DMS79 (cell line): ENCODE results near the gene PLCH1.

Experiments used
- DNase-seq: peaks from one replicate; lab custom pipeline; 2025; lab: John Stamatoyannopoulos, UW

Gene PLCH1

GRCh38 chr3:155457591-155457990, 287.3 kb downstream of the PLCH1 start:
- DNase-seq: no peak

DNA sequence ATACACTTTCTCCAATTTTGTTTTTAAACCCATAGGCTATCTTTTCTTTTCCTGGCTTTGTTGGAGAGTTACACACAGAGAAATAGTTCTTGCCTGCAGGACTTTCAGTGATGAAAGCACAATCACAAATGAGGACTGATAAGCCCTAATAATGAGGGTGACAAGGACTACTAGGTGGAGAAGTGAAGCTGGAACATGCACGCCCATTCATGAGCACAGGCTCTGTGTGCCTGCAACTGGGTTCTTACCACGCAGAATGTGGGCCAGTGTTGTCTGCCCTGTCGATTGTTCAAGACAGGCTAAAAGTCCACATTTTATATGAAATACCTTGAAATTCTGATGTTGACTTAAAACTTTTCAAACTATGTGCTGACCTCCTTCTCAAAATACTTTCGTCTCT, 289.1 kb downstream of the PLCH1 start:
- no peak for DNase-seq

DNA sequence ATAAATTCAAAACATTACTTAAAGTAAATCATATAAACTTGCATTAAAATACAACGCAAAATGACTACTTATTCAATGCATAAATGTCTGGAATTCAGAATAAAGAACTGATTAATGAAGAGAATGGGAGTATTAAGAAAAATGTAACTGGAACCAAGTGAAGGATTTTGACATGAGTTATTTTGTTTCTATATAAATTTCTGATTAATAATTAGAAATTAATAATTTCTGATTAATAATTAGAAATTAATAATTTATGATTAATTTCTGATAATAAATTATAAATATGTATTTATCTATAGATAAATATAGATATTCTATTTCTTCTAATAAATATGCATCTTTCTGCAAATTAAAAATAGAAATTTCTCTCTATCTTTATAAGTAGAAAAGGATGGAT, 291.4 kb downstream of the PLCH1 start:
- no peak for DNase-seq

GRCh38 chr3:155449613-155450267, 295.1 kb downstream of the PLCH1 start:
- no peak for DNase-seq

DNA sequence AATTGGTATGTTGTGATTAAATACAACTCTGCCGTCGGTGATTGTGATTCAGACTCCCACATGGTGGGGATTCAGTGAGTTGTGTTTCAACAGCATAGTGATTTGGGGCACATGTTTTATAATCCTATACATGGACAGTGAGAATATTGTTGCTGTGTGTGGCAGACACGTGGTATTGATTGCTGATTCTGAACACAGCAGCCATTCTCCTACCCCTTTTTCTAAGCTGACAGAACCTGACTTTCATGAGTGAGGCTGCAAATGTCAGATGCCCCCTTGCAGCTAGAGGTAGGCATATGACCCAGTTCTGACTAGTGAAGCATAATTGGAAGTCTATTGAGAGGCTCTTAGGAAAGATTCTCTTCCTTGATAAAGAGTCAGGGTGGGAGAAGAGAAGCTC, 296.3 kb downstream of the PLCH1 start:
- DNase-seq: no peak

- no peak for DNase-seq
These were observed 298.5 kb downstream of the PLCH1 start for GRCh38 chr3:155446366-155446765.

DNA sequence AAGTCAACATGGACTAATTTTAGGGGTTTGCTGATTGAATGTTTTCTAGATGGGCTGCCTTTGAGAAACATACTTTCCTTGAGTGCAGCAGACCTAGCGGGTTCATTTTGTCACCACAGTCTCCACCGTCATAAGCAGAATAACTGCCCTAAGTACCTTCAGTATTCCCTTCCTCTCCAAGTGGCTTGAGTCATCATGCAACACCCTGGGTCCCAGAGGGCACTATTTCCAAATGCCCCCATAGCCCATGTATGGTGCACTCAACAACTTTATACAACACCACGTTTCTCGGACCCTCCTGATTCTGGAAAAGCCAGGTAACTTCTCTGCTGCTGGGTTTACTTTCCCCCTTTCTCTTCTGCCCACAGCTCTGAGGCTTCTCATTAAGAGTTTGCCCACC, 300.1 kb downstream of the PLCH1 start:
- DNase-seq: no peak

DNA sequence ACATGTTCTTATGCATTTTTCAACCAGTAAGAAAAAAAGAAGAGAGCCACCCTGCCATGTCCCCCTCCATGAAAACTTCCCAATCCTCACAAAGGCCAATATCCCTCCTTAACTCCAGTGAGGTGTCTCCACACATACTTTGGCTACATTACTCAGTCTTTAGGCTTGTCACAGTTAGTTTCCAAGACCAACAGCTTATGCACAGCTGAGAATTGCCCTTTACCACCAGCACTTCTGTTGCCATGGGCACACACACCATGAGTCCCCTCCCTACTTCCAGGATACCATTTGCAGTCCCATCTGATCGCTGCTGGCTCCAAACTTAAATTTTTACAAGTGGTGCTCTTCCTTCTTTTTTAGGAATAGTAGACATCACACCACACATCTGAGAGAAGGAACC, 301.1 kb downstream of the PLCH1 start:
- no peak for DNase-seq

- DNase-seq: no peak
These were observed 302.8 kb downstream of the PLCH1 start for GRCh38 chr3:155442072-155442471.

DNA sequence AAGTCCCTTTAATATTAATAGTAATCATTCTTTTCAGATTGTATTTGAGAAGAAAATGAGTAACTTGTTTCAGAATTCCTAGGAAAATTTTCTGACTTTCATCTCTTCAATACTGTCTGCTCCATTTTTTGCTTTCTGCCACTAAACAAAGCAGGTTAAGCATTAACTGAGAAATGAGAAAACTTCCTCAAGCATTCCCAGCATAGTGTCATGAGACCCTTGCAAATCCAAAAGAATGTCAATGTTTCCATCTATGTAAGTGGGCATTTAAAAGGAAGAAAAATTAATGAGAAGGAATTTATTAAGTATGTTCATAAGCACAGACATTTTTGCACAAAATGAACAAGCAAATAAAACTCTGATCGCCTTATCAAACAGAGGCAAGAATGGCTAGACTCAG, 303.4 kb downstream of the PLCH1 start:
- DNase-seq: no peak

GRCh38 chr3:155441026-155441425, 303.8 kb downstream of the PLCH1 start:
- DNase-seq: no peak

DNA sequence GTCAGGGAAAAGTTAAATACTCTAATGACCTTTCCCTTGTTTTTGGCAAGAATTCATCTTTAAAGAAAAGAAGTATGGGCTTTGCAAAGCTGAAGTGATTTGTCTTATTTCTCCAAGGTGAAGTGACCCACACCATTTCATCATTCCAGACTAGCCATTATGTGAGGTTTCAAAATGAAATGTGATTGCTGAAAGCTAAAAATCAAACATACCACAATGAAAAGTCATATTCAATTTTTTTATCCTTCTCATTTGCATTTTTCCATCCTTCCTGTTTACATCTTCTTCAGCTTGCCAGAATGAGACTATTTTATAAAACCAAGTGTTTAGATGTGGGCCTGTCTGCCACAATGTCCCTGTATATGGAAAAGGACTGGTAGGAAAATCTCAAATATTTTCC, 309.1 kb downstream of the PLCH1 start:
- DNase-seq: no peak

- no peak for DNase-seq
These were observed 312.9 kb downstream of the PLCH1 start for GRCh38 chr3:155431856-155432570.

DNA sequence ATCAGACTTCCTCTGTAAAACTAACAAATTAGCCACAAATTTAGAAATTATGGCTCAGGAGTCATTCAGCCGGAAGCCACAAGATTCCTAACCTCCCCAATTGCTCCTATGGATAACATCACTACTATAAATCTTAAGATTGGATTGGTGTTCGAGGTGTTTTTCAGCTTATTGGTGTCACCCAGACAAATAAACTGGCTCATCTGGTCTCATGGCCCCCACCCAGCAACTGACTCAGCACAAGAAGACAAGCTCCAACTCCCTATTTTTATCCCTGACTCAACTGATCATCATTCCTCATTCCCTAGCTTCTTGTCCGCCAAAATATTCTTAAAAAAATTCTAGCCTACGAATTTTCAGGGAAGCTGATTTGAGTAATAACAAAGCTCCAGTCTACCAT, 316.3 kb downstream of the PLCH1 start:
- no peak for DNase-seq

- no peak for DNase-seq
These were observed 318.2 kb downstream of the PLCH1 start for GRCh38 chr3:155426524-155427230.

GRCh38 chr3:155425396-155425795, 319.5 kb downstream of the PLCH1 start:
- DNase-seq: no peak

GRCh38 chr3:155424323-155424710, 320.6 kb downstream of the PLCH1 start:
- DNase-seq: no peak

- no peak for DNase-seq
These were observed 321.1 kb downstream of the PLCH1 start for GRCh38 chr3:155423526-155424322.

- no peak for DNase-seq
These were observed 323.9 kb downstream of the PLCH1 start for GRCh38 chr3:155420881-155421486.

- DNase-seq: no peak
These were observed 324.5 kb downstream of the PLCH1 start for GRCh38 chr3:155420406-155420805.

DNA sequence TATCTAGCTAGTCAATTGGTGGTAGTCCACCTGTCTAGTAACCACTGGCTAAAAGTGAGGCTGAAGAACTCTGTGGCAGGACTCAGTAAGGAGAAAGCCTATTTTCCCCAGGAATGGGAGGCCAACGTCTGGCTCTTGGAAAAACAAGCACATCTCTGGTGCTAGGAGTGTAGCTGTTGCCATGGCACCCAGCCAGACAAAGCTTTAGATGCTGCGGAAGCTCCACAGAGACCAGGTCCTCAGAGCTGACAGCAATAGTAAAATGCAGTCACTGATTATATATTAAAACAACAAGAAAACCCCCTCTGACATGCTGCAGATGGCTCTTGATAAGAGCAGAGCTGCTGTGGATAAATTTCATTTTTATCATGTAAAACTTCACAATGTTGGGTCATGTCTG, 326.5 kb downstream of the PLCH1 start:
- DNase-seq: no peak

- no peak for DNase-seq
These were observed 327.8 kb downstream of the PLCH1 start for GRCh38 chr3:155417119-155417517.
